H1 (cell line): ENCODE data around the gene WSCD1. TPM values are rescaled to one million over a fixed set of nuclear protein-coding genes. Genes with fewer than 3 reads are reported as not detected.

ENCODE experiments used
- HDAC2 ChIP-seq, 2 experiments: fragments of 300-600 bp in 1 of 2; sonication (generic) in 1 of 2; IDR thresholded peaks; 2 replicates each; pipeline ENCODE4 v1.6.1; 2011 to 2012; ENCODE audit warnings: low read depth in 2 of 2, low read length in 2 of 2, mild to moderate bottlenecking in 2 of 2, moderate library complexity in 2 of 2, borderline replicate concordance in 1 of 2, inconsistent platforms in 1 of 2
- POLR2AphosphoS5 ChIP-seq: IDR thresholded peaks from 2 replicates; pipeline ENCODE4 v1.6.1; 2011; ENCODE audit warnings: low read depth, low read length
- POU5F1 ChIP-seq: IDR thresholded peaks from 2 replicates; pipeline ENCODE4 v1.6.1; 2011; ENCODE audit warnings: low read depth, mild to moderate bottlenecking, low read length, moderate library complexity
- SUZ12 ChIP-seq: fragments of 200-600 bp; sonication (generic); IDR thresholded peaks from 2 replicates; pipeline ENCODE4 v1.6.1; 2012; ENCODE audit warnings: mild to moderate bottlenecking, inconsistent platforms, low read length, moderate library complexity, mixed read lengths
- polyA plus RNA-seq, 7 experiments: library from polyadenylated mRNA; depleted of rRNA in 3 of 7; stranded (reverse) in 5 of 7; unstranded in 2 of 7; fragments of >200 nt in 5 of 7; fragments of 200-250 nt in 2 of 7; gene quantifications; 1 replicate in 5 of 7; 2 replicates in 1 of 7; 4 replicates in 1 of 7; pipeline versions ENCODE4 v1.2.1 to v1.2.3, GENCODE V29; 2011 to 2013; ENCODE audit warnings: missing spikeins in 2 of 7, mixed read lengths in 2 of 7
- total RNA-seq: library from RNA; stranded (reverse); fragmentation: NEBNext Ultra II Directional; extraction: Animal tissue kit (Norgen Biotek cat#: 25700); gene quantifications from 2 replicates; pipeline ENCODE4 v1.2.1, GENCODE V29; 2021

Gene WSCD1
- total and polyA plus RNA-seq, 2 of the 8 experiments (the other 6 are each of a cell fraction or from before 2014, with no cell fraction given): 21.9 to 39.0 TPM

DNA sequence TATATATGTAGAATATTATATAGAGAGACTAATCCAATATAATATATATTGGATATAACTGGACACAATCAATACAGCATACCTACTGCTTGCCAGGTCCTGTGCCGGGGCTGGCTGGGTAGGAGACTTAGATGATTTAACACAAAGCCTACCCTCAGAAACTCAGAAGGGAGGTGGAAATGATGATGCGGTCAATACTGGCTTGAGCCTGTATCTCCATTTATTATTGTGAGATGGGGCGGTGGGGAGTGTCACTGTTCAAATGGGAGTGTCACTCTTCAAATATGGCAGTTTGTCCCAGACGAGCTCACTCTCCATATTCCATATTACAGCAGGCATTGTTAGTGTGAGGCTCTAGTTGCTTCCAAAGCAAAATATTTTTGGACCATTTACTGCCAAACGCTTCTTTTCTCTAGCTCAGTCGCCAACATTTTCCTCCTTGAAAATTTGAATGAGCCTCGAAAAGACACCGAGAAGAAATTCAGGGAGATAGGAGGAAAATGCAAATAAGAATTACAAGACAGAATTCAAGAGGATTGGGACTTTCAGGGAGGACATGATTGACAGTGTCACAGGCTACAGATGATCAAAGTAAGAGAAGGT is 70.7 kb downstream of the WSCD1 start (continued):
- TF ChIP-seq POU5F1 (no peak), SUZ12 (no peak), POLR2AphosphoS5 (no peak), HDAC2 (IDR thresholded peaks at IDR 0.05; ENCODE audit: borderline replicate concordance in 1 of 2, low read depth in 2 of 2, low read length in 2 of 2) (no peak)
